HG03097 (cell line): ENCODE measurements around the gene NPEPL1.
"Not testable (repeated sequence)": the region's sequence is repeated elsewhere in the genome, so short reads cannot be mapped to it uniquely, and the experiment has no call there.

Experiments
- ATAC-seq: cut with Tn5 transposase; IDR thresholded peaks from one replicate; pipeline ENCODE4 v1.9.1; 2021; ENCODE audit not compliant: unreplicated experiment, low FRiP score

Gene NPEPL1

DNA sequence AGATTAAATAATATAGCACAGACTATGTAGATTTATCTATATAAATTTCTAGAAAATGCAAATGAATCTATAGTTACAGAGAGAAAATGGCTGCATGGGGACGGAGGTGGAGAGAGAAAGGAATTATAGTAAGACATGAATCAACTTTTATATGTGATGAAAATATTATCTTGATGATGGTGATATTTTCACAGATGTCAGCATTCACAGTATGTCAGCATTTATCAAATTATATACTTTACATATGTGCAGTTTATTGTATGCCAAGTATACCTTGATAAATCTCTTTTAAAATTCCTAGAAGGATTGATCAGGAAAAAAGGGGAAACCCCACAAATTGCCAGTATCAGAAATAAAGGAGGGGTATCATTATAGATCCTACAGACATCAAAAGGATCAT is 44.6 kb downstream of the NPEPL1 start:
- ATAC-seq: no peak

DNA sequence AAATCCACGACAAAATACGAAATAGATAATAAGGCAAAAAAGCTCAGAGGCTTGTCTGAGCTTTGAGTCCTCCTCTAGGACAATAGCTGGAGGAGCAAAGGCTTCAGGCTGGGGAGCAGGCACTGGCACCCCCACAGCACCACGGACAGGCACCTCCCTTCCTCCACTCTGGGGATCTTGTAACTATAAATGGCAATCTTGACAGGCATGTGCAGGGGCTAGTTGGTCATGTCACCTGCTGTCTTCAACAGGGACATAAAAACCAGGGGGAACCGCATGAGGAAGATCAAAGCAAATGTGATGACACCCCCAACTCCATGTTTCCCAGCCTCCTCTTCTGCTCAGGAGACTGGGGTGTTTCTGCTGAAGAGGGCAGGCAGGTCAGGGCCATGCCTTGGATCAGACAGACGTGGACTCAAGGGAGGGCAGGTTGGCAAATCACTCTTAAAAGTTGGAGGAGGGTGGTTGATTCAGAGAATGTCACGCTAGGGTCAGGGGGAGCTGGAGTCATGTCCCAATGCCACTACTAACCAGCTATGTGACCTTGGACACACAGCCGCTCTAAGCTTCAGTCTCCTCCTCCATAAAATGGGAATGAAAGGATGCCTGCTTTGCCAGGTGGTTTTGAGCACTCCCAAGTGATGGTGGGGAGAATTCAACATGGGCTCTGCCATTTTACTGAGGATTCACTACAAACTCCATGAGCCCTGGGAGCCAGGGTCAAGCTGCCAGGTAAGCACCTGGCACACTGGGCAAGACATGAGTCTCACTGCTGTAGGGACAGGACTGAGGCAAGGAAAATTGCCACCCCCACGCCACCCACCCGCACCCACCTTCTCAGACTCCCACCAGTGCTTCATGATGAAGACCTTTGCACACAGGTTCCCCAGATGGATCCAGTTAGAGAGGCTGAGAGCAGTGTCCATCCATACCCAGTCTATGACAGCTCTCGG is 48.0 kb downstream of the NPEPL1 start:
- no peak for ATAC-seq

DNA sequence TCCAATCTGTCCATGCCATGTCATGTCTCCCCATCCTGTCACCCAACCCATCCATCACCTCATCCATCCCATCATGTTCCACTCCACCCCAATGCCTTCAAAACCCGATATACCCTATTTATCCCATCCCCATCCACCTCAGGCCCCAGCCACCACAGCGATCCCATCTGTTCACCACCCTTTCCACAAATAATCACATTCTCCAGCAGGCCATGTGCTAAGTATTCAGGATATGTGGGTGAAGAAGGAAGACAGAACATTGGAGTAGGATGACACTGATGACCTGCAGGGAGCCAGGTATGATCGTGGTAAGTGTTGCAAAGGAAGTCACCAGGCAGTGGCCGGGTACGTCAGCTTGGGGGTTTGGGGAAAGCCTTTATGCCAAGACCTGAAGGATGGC is 48.8 kb downstream of the NPEPL1 start:
- ATAC-seq: no peak

- no peak for ATAC-seq
Measured at GRCh38 chr20:58742668-58743566, 50.3 kb downstream of the NPEPL1 start.

DNA sequence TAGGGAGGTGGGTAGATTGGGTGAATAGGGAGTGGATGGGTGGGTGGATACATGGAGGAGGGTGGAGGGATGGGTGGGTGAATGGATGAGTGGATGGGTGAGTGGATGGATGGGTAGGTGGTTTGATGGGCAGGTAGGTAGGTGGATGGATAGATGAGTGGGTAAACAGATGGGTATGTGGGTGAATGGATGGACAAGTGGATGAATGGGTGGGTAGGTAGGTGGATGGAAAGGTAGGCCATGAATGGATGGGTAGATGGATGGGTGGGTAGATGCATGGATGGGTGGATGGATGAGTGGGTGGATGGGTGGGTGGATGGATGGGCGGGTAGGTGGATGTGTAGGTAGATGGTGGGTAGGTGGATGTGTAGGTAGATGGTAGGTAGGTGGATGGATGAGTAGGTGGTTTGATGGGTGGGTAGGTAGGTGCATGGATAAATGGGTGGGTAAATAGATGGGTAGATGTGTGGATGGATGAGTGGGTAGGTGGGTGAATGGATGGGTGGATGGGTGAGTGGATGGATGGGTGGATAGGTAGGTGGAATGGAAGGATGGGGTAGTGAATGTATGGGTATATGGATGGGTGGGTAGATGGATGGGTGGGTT is 51.4 kb downstream of the NPEPL1 start:
- no peak for ATAC-seq

GRCh38 chr20:58744836-58745235 is 52.2 kb downstream of the NPEPL1 start:
- ATAC-seq: no peak

DNA sequence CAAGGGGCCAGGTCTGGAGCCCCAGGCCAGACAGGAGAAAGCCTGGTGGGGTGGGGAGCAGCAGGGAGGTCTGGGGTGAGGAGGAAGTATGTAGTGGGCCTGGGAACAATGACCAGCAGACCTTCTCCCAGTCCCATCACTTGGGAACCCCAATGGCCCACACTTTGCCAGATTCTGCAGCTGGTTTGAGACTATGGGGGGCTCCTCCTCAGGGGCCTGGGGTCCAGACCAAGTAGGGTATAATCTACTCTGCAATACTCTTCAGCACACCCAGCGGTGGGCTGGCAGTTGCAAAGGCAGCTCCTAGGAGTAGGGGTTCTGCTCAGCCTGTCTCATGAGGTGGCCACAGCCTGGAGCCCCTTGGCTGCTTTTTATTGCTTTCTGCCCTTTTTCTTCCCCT is 52.8 kb downstream of the NPEPL1 start:
- no peak for ATAC-seq

DNA sequence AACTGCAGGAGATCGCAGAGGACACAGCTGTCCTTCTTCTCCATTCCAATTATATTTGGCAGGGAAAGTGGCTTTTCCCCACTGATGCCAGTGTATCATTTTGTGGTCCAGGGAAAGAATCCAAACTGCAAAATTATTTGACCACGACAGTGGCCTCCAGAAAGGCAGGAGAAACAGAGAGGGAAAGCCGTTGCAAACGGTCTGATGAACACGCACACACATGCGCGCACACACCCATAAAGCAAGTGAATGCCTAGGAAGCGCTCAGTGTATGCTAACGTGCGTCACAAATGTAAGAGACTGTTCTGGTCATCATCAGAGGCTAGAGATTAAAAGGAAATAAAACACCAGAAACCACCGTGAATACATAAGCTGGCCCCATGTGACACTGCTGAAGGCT is 54.0 kb downstream of the NPEPL1 start:
- no peak for ATAC-seq

DNA sequence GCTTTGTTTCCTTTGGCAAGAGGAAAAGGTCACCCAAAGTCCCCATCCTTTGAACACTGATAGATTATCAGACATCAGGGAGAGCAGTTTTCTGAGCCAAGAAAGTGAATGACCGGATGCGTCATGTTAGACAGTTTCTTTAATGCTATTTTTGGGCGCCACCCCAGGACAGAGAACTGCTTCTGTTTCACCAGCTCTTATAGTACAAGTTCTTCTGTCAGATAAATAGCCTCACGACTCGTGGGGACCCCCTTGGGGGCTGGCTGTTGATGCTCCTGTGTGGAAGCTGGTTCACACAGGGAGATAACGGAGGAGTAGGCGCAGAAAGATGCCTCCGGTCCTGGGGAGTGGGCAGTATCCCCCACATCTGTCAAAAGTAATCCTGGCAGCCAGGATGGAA is 54.6 kb downstream of the NPEPL1 start:
- no peak for ATAC-seq

DNA sequence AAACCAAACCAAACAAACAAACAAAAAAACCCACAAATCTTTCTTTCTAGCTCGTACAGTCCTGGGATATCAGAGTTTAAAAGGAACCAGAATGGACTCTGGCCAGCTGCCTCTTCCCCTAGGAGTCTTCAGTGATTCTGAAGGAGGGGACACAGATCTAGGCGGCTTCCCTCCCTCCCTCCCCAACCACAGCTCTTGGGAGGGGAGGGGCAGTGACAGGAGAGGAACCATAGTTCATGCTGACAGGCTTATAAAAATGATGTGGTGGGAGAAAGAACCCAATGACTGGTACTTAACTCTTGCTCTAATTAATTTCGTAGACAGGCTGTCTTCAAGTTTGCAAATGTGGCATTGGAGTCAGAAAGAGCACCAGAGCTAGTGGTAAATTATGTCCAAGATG is 56.0 kb downstream of the NPEPL1 start:
- ATAC-seq: no peak

DNA sequence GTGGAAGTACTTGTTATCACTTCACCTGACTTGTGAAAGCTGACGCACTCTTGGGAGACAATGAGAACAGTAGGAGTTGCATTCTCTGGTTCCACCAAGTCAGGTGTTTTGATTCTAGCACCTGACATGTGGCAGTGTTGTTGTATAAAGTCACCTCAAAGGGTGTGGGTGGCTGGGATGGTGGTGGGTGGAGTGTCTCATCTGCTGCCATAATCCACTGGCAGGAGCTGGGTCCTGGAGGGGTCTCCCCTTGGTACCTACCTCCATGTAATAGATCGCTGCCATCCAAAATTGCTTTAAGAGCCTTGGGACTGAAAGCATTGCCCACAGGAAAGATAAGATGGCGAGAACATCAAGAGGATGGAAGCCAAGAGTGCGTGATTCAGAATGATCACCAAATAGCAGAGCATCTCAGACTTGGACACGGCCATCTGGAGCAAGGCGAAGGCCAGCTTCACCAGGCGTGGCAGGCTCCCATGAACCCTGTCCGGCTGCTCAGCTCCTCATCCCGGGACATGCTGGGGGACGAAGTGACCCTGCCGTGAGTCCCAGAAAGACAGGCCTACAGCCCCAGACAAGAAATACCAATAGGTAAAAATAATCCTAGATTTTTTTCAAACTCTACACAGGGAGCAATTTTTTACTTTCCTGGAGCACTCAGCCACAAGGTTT is 56.6 kb downstream of the NPEPL1 start:
- no peak for ATAC-seq

GRCh38 chr20:58749979-58750378 is 57.4 kb downstream of the NPEPL1 start:
- ATAC-seq: no peak

DNA sequence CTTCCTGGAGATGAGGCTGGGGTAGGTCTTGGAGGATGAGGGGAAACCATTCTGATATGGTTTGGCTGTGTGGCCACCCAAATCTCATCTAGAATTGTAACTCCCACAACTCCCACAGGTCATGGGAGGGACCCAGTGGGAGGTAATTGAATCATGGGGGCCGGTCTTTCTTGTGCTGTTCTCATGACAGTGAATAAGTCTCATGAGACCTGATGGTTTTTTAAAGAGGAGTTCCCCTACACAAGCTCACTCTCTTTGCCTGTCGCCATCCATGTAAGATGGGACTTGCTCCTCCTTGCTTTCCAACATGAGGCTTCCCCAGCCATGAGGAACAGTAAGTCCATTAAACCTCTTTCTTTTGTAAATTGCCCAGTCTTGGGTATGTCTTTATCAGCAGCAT is 58.1 kb downstream of the NPEPL1 start:
- not testable (repeated sequence) for ATAC-seq

DNA sequence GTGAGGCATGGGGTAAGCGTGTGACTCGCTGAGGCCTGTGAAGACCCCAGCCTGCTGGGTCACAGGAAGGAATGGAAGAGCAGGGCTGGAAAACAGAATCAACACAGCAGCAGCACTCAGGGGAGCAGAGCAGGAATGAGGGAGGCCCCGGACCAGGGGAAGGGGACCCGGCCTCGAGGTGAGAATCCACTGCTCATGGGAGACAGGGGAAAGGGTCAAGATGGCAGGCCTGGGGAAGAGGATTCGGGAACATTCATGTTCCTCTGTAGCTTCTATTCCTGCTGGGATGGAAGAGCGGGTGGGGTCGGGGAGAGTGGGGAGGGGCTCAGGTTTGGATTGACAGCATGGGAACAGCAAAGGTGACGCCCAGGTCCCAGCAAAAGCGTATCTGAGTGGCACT is 59.4 kb downstream of the NPEPL1 start:
- no peak for ATAC-seq

DNA sequence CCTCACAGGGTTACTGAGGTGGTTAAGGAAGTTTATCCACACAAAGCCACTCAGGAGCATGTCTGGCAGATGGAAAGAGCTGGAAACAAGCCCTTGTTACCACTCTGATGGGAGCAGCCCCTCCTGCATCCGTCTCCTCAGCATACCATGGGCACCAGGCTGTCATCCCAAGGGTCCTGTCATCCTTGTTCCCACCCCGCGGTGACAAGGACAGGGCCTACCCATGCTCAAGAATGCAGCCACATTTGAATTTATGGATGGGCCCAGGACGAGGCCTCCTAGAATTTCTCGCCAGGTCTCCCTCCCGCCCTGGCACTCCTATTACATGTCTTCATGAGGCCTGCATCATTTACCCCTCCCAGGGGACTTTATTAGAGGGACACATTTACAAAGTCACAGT is 60.0 kb downstream of the NPEPL1 start:
- no peak for ATAC-seq

- no peak for ATAC-seq
Measured at GRCh38 chr20:58753267-58753921, 60.8 kb downstream of the NPEPL1 start.

DNA sequence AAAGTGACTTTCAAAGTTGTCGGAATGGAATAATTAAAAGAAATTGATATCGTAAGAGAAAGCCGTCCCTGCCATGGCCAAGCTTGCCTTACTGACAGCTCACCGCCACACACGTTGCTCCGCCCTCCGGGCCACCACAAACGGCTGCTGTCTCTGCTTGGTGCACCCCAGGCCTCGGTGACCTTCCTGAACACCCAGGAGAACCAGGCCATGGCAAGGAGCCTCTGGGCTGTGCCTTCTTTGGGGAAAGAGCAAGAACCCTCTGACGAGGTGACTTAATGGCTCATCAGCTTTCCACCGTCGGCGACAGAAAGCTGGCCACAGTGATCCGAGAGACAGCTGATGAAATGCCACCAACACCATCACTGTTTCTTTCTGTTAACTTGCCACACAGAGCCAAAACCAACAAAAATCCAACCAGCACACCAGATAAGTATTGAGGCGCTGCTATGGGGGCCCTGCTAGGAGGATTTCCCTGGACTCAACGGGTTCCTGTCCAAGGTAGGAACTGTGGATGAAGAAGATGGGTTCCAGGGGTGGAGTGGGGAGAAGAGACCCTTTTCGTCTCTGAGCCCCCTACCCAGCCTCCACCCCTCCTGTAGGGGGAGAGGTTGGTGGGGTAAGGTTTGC is 61.4 kb downstream of the NPEPL1 start:
- ATAC-seq: no peak

DNA sequence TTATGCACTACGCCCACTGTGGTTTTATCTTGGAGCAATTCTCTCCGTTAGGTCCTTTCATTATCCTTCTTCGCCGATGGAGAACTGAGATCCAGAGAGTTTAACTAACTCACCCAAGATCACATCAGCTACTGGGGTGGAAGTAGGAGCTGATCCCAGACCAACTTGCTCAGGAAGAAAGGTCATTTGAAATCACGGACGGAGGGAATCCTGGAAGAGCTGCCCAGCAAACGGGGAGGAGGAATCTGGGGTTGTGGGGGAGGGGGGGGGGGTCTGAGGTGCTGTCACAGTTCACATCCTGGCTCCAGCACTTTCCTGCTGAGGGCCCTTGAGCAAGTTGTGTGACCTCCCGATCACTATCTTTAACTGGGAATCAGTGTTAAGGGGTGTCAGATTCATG is 62.0 kb downstream of the NPEPL1 start:
- no peak for ATAC-seq

DNA sequence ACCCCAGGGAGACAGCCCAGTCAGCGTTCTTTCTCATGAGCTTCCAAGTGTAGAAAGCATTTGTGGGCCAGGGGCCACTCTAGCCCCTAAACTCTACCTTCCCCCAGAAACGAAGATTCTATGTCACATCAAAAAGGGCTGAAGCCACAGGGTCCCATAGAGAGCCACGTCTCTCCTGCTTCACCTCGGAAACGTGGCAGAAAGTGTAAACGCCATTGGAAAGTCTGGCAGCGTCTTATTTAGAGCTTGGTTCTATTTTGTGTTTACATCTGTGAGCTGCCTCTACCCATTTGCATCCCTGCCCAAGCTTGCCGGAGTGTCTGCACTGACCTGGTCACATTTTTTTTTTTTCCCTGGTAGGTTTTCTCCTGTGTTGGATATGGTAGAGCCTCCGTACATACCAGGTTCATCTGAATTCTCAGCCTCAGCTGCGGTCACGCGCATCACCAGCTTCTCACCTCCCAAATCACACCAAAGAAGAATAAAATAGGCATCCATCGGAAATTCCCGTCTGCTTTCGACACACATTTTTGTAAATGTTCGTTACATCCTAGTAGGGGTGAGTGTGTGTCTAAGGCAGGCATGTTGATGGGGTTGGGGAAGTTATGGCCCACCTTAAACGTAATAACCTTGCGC is 62.6 kb downstream of the NPEPL1 start:
- no peak for ATAC-seq
